ENCODE measurements around the gene AK9.

DNA sequence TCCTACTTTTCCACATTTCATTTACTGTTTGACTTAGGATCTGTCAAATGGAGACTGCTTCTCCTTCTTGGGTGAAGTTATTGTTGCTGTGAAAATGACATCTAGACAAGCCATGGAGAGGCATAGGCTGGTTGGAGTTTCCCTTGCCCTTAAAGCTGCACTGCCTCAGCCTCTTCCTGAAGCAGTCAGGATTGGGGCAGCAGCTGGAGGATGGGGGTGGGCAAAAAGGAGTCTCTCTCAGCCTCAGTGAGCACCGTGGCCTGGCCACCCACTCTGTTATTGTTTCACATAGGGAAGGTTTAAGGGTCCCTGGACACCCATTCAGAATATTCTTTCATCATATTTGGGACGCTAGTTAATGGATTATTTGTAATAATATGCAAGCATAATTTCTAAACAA lies 200.3 kb downstream of the AK9 start:
- TF ChIP-seq, protein P1, sequence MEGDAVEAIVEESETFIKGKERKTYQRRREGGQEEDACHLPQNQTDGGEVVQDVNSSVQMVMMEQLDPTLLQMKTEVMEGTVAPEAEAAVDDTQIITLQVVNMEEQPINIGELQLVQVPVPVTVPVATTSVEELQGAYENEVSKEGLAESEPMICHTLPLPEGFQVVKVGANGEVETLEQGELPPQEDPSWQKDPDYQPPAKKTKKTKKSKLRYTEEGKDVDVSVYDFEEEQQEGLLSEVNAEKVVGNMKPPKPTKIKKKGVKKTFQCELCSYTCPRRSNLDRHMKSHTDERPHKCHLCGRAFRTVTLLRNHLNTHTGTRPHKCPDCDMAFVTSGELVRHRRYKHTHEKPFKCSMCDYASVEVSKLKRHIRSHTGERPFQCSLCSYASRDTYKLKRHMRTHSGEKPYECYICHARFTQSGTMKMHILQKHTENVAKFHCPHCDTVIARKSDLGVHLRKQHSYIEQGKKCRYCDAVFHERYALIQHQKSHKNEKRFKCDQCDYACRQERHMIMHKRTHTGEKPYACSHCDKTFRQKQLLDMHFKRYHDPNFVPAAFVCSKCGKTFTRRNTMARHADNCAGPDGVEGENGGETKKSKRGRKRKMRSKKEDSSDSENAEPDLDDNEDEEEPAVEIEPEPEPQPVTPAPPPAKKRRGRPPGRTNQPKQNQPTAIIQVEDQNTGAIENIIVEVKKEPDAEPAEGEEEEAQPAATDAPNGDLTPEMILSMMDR (IDR thresholded peaks at IDR 0.05), result no peak
- TF ChIP-seq POLR2A (IDR thresholded peaks at IDR 0.05), result no peak
